Measurements from ENCODE around the gene TGFB1.
A peak's percentile ranks its signal among the peaks of the same experiment; 100 is the strongest.
"Not testable (repeated sequence)": the region's sequence is repeated elsewhere in the genome, so short reads cannot be mapped to it uniquely, and the experiment has no call there.

Gene TGFB1

GRCh38 chr19:41371119-41371518 lies 17.4 kb upstream of the TGFB1 start:
- DNase-seq (ENCODE audit: low read depth in 3 of 3, low spot score in 1 of 3), result not testable (repeated sequence)

GRCh38 chr19:41369769-41370168 lies 16.0 kb upstream of the TGFB1 start:
- DNase-seq (ENCODE audit: low read depth in 3 of 3, low spot score in 1 of 3), result no peak

- no peak for DNase-seq (ENCODE audit: low read depth in 3 of 3, low spot score in 1 of 3)
Measured at GRCh38 chr19:41367848-41368301, 14.2 kb upstream of the TGFB1 start.

- DNase-seq (ENCODE audit: low read depth in 3 of 3, low spot score in 1 of 3), result no peak
Measured at GRCh38 chr19:41366089-41366488, 12.4 kb upstream of the TGFB1 start.

GRCh38 chr19:41364524-41365391 lies 11.0 kb upstream of the TGFB1 start:
- no peak for DNase-seq (ENCODE audit: low read depth in 3 of 3, low spot score in 1 of 3)

- DNase-seq (ENCODE audit: low read depth in 3 of 3, low spot score in 1 of 3), result peak; percentile 92 to 96 (median 96)
Measured at GRCh38 chr19:41363753-41364523, 10.2 kb upstream of the TGFB1 start, which contains the start of gene B9D2. B9D2 (minus strand) TSS chr19:41364149; CDS start chr19:41363519, 630 bp downstream.

GRCh38 chr19:41363371-41363752 lies 9.6 kb upstream of the TGFB1 start:
- DNase-seq (ENCODE audit: low read depth in 3 of 3, low spot score in 1 of 3), result no peak

- DNase-seq (ENCODE audit: low read depth in 3 of 3, low spot score in 1 of 3), result no peak
Measured at GRCh38 chr19:41362143-41362847, 8.6 kb upstream of the TGFB1 start.

GRCh38 chr19:41359741-41360140 lies 6.0 kb upstream of the TGFB1 start:
- no peak for DNase-seq (ENCODE audit: low read depth in 3 of 3, low spot score in 1 of 3)

GRCh38 chr19:41357746-41358145 lies 4.0 kb upstream of the TGFB1 start:
- DNase-seq (ENCODE audit: low read depth in 3 of 3, low spot score in 1 of 3), result no peak

- DNase-seq (ENCODE audit: low read depth in 3 of 3, low spot score in 1 of 3), result no peak
Measured at GRCh38 chr19:41356984-41357739, 3.4 kb upstream of the TGFB1 start.

- DNase-seq (ENCODE audit: low read depth in 3 of 3, low spot score in 1 of 3), result no peak
Measured at GRCh38 chr19:41355802-41356201, 2.1 kb upstream of the TGFB1 start.

GRCh38 chr19:41355035-41355434 lies 1.3 kb upstream of the TGFB1 start:
- DNase-seq (ENCODE audit: low read depth in 3 of 3, low spot score in 1 of 3), result no peak

GRCh38 chr19:41354343-41354953 lies 726 bp upstream of the TGFB1 start:
- no peak for DNase-seq (ENCODE audit: low read depth in 3 of 3, low spot score in 1 of 3)

GRCh38 chr19:41352609-41353465 lies 885 bp downstream of the TGFB1 start:
- peak in 2 of 3 donors; percentile 63 to 77 for DNase-seq (ENCODE audit: low read depth in 3 of 3, low spot score in 1 of 3)

GRCh38 chr19:41352279-41352608 lies 1.5 kb downstream of the TGFB1 start:
- no peak for DNase-seq (ENCODE audit: low read depth in 3 of 3, low spot score in 1 of 3)

- peak; percentile 57 to 69 (median 59) for DNase-seq (ENCODE audit: low read depth in 3 of 3, low spot score in 1 of 3)
Measured at GRCh38 chr19:41351339-41352245, 2.1 kb downstream of the TGFB1 start.

GRCh38 chr19:41350735-41351338 lies 2.9 kb downstream of the TGFB1 start:
- no peak for DNase-seq (ENCODE audit: low read depth in 3 of 3, low spot score in 1 of 3)

Data from stimulated activated CD4-positive, alpha-beta T cell treated with anti-CD3 and anti-CD28 coated beads, TNF-alpha, amount 100 ng/mL, for 1 hour (primary cell).